Gastrocnemius medialis (tissue), 4 donors: ENCODE results near the gene SASH3. TPM values are rescaled to one million over a fixed set of nuclear protein-coding genes. Genes with fewer than 3 reads are reported as not detected.

Experiments used
- ATAC-seq, 2 donors: fragments of 150-250 bp; one replicate each; pipeline ENCODE4 v1.9.1; 2016
- DNase-seq, 2 donors: peaks; one replicate each; pipeline ENCODE4 v3.0.0-alpha.2; 2019
- H3K27ac ChIP-seq, 4 donors: fragments of 200-600 bp; sonication (generic); 1 replicate in 1 of 4; 2 replicates in 3 of 4; pipeline ENCODE4 v1.5.1; 2016 to 2018; ENCODE audit warnings: mild to moderate bottlenecking in 2 of 4, moderate library complexity in 1 of 4
- H3K27me3 ChIP-seq, 3 donors: fragments of 200-600 bp; sonication (generic) in 2 of 3; 1 replicate in 1 of 3; 2 replicates in 2 of 3; pipeline versions ENCODE4 v1.5.1 to v1.6.0; 2016 to 2019; ENCODE audit warnings: mild to moderate bottlenecking in 1 of 3, moderate library complexity in 1 of 3
- H3K36me3 ChIP-seq, 2 donors: fragments of 200-600 bp; sonication (generic) in 1 of 2; one replicate each; pipeline ENCODE4 v1.5.1; 2017 to 2018
- H3K4me1 ChIP-seq, 2 donors: fragments of 200-600 bp; sonication (generic) in 1 of 2; one replicate each; pipeline ENCODE4 v1.5.1; 2016 to 2017; ENCODE audit warnings: mild to moderate bottlenecking in 2 of 2
- H3K4me3 ChIP-seq, 4 donors: fragments of 200-600 bp; sonication (generic) in 3 of 4; 1 replicate in 1 of 4; 2 replicates in 3 of 4; pipeline ENCODE4 v1.5.1; 2016 to 2019; ENCODE audit warnings: mild to moderate bottlenecking in 2 of 4
- H3K9me3 ChIP-seq, 3 donors: fragments of 200-600 bp; sonication (generic) in 2 of 3; 1 replicate in 1 of 3; 2 replicates in 2 of 3; pipeline ENCODE4 v1.5.1; 2016 to 2019
- CTCF ChIP-seq, 5 experiments: fragments of 450-650 bp in 3 of 5; fragments of 200-600 bp in 2 of 5; sonication (generic) in 2 of 5; IDR thresholded peaks in 4 of 5; conservative IDR thresholded peaks in 1 of 5; 1 replicate in 4 of 5; 2 replicates in 1 of 5; pipeline ENCODE4 v1.5.1; 2016 to 2019; ENCODE audit warnings: antibody characterized with exemption in 5 of 5, mild to moderate bottlenecking in 3 of 5, moderate library complexity in 3 of 5
- POLR2A ChIP-seq, 2 donors: fragments of 450-650 bp; IDR thresholded peaks; one replicate each; pipeline ENCODE4 v1.6.1; 2017; ENCODE audit warnings: antibody characterized with exemption in 2 of 2, mild to moderate bottlenecking in 2 of 2, moderate library complexity in 2 of 2
- in situ Hi-C, 4 donors: fragments of 200-750 bp; cut with MboI; loops; one replicate each; pipeline versions ENCODE4 v1.15.0 to v1.8.0; 2017; ENCODE audit warnings: low sequenced_read_pairs in 4 of 4
- intact Hi-C: fragments of 100-400 bp; cut with DNase I; formaldehyde crosslinking; loops from one replicate; pipeline ENCODE4 v1.15.1; 2023; ENCODE audit warnings: low total_unique reads
- total RNA-seq, 4 donors: library from RNA; depleted of rRNA; stranded (reverse); fragments of >200 nt; gene quantifications; one replicate each; pipeline versions ENCODE4 v1.1.0 to v1.2.3, GENCODE V29; 2016

Gene SASH3
- total RNA-seq, 4 donors from 2014 or later: 1.3 to 2.2 (median 1.7) TPM

- H3K9me3 ChIP-seq: no peaks in the 10 kb centered on the region
- TF ChIP-seq CTCF (IDR thresholded peaks at IDR 0.05 in 4 of 5, conservative IDR thresholded peaks at IDR 0.05 in 1 of 5) (no peak), POLR2A (IDR thresholded peaks at IDR 0.05) (no peak)
- no peaks in the 10 kb centered on the region for H3K27me3 ChIP-seq
- in situ Hi-C loops: no loop called here
- ATAC-seq (no peak), DNase-seq (peak; percentile 7 to 32)
- no peaks in the 10 kb centered on the region for H3K36me3 ChIP-seq
- H3K4me3 ChIP-seq: no peak overlapping the region
- intact Hi-C loops: no loop called here
- H3K27ac ChIP-seq: no peak overlapping the region
- no peaks in the 10 kb centered on the region for H3K4me1 ChIP-seq
These were observed 1.5 kb downstream of the SASH3 start for GRCh38 chrX:129781134-129781672.

- no peaks in the 10 kb centered on the region for H3K9me3 ChIP-seq
- H3K4me3 ChIP-seq: no peak overlapping the region
- no peaks in the 10 kb centered on the region for H3K4me1 ChIP-seq
- no peaks in the 10 kb centered on the region for H3K27me3 ChIP-seq
- no peak for DNase-seq
- no peaks in the 10 kb centered on the region for H3K36me3 ChIP-seq
- ATAC-seq: no peak
- TF ChIP-seq CTCF (IDR thresholded peaks at IDR 0.05 in 4 of 5, conservative IDR thresholded peaks at IDR 0.05 in 1 of 5): no peak
- TF ChIP-seq POLR2A (IDR thresholded peaks at IDR 0.05): no peak
- intact Hi-C loops (no loop called here), in situ Hi-C loops (no loop called here)
- no peak overlapping the region for H3K27ac ChIP-seq
These were observed 2.1 kb downstream of the SASH3 start for GRCh38 chrX:129781680-129782495.

- Histone ChIP-seq H3K36me3 (no peaks in the 10 kb centered on the region), H3K4me1 (no peaks in the 10 kb centered on the region), H3K27me3 (no peaks in the 10 kb centered on the region), H3K9me3 (no peaks in the 10 kb centered on the region), H3K4me3 (no peak overlapping the region), H3K27ac (no peak overlapping the region)
- ATAC-seq: no peak
- TF ChIP-seq CTCF (IDR thresholded peaks at IDR 0.05 in 4 of 5, conservative IDR thresholded peaks at IDR 0.05 in 1 of 5) (no peak), POLR2A (IDR thresholded peaks at IDR 0.05) (no peak)
- intact Hi-C loops: no loop called here
- no peak for DNase-seq
- in situ Hi-C loops: no loop called here
These were observed 3.0 kb downstream of the SASH3 start for GRCh38 chrX:129782706-129783105.

- no peak for TF ChIP-seq POLR2A (IDR thresholded peaks at IDR 0.05)
- no peak for TF ChIP-seq CTCF (IDR thresholded peaks at IDR 0.05 in 4 of 5, conservative IDR thresholded peaks at IDR 0.05 in 1 of 5)
- Histone ChIP-seq H3K27ac (no peak overlapping the region), H3K27me3 (no peaks in the 10 kb centered on the region), H3K4me3 (no peak overlapping the region), H3K4me1 (no peaks in the 10 kb centered on the region), H3K9me3 (no peaks in the 10 kb centered on the region), H3K36me3 (no peaks in the 10 kb centered on the region)
- intact Hi-C loops (no loop called here), in situ Hi-C loops (no loop called here)
- ATAC-seq (no peak), DNase-seq (no peak)
These were observed 3.6 kb downstream of the SASH3 start for GRCh38 chrX:129783291-129783713.
